HG02642 (cell line): Measurements from ENCODE around the gene DPYSL4.
A peak's percentile ranks its signal among the peaks of the same experiment; 100 is the strongest.

ENCODE experiments used
- ATAC-seq: cut with Tn5 transposase; IDR thresholded peaks from one replicate; pipeline ENCODE4 v1.9.1; 2021; ENCODE audit warnings: mild to moderate bottlenecking; ENCODE audit not compliant: unreplicated experiment, poor library complexity

The DPYSL4 gene

DNA sequence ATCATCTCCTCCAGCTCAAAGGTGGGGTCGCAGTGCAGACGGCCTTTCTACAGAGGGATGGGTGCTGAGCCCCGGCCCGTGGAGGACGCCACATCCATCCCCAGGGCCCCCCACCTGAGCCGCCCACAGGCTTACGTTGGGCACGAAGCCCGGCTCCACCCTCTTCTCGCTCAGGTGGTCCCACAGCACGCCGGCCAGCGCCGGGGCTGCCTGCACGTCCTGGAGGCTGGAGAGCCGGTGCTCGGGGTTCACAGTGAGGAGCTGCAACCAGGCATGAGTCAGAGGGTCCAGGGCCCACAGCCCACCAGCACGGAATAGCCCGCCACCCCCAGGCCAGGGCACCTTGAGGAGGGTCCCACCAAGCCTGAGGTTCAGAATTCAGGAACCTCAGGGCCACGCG lies 36.0 kb downstream of the DPYSL4 start:
- ATAC-seq, result no peak

- peak; percentile 78 for ATAC-seq
Observed at GRCh38 chr10:132223156-132223590, 36.4 kb downstream of the DPYSL4 start.

GRCh38 chr10:132223611-132224342 lies 37.0 kb downstream of the DPYSL4 start:
- ATAC-seq, result no peak

- no peak for ATAC-seq
Observed at GRCh38 chr10:132224343-132225072, 37.8 kb downstream of the DPYSL4 start.

DNA sequence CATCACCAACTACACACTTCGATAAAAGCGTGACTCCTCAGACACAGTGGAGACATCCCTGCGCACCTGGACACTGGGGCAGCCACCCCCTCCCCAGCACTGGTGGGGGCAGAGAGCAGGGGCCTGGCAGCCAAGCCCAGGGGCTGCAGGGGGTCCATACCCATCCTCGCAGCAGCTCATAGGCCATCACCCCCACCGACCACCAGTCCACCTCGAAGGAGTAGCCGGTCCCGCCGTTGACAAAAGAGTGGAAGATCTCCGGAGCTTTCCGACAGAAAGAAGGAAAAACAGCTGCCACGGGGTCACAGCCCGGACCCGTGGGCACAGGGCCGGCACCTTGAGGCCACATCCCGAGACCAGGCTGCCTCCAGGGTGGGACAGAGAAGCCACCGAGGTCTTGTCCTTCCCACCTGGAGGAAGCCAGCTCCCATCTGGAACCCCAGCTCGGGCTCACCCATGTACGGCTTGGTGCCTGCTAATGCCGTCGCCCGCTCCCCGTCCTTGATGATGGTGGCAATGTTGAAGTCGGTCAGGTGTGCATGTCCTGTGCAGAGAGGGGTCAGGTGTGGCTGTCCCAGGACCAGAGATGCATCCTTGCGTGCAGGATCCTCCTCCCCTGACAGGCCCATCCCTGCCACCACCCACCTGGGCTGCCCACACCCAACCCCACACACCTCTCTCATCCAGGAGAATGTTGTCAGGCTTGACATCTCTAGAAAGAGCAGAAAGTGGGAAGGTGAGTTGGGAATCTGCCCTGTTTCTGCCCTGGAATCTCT lies 38.5 kb downstream of the DPYSL4 start:
- no peak for ATAC-seq

DNA sequence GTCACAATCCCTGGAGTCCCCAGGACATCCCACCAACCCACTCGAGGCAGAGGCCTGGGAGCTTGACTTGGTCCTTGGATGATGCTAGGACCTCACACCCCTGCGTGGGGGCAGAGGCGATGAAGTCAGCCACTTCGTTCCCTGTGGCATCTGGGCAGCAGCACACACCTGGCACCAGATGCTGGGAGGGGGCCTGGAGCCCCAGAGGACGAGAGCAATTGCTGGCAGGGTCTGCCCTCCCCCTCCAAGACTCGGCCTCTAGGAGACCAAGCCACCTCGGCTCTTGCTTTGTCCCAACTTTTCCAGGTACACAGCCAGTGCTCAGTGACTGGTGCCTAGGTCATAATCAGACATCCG lies 39.1 kb downstream of the DPYSL4 start:
- no peak for ATAC-seq

- ATAC-seq, result no peak
Observed at GRCh38 chr10:132226586-132227405, 40.0 kb downstream of the DPYSL4 start.

GRCh38 chr10:132227851-132228390 lies 41.2 kb downstream of the DPYSL4 start:
- ATAC-seq, result no peak

DNA sequence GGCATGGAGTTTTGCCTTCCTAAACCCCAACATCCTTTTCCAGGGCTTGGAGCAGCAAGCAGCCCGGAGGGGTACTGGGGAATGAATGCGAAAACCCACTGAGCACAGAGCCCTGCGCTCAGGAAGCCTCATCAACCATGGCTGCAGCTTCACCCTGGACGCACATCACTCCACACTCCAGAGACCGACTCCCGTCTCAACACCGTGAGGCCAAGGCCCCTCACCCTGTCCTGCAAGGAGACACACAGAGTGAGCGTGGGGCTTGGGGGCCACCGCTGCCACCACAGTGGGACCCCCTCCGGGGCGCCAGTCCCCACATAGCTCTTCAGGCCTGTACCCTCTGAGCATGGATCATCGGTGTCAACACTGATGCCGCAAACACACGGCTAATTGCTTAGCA lies 41.9 kb downstream of the DPYSL4 start:
- no peak for ATAC-seq

DNA sequence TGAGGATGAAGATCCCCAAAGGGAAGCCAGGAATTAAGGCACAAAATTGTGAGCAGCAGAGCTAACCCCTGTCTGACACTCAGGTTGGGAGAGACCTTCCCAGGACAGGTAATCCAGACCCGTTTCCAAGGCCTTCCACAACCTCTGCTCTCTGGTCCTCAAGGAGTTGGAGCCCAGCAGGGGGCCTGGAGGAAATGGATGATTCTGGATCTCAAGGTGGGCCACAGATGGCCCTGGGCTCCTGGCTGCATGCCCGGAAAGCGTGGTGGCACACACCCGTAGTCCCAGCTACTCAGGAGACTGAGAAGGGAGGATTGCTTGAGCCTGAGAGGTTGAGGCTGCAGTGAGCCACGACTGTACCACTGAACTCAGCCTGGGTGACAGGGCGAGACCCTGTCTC lies 42.3 kb downstream of the DPYSL4 start:
- no peak for ATAC-seq

DNA sequence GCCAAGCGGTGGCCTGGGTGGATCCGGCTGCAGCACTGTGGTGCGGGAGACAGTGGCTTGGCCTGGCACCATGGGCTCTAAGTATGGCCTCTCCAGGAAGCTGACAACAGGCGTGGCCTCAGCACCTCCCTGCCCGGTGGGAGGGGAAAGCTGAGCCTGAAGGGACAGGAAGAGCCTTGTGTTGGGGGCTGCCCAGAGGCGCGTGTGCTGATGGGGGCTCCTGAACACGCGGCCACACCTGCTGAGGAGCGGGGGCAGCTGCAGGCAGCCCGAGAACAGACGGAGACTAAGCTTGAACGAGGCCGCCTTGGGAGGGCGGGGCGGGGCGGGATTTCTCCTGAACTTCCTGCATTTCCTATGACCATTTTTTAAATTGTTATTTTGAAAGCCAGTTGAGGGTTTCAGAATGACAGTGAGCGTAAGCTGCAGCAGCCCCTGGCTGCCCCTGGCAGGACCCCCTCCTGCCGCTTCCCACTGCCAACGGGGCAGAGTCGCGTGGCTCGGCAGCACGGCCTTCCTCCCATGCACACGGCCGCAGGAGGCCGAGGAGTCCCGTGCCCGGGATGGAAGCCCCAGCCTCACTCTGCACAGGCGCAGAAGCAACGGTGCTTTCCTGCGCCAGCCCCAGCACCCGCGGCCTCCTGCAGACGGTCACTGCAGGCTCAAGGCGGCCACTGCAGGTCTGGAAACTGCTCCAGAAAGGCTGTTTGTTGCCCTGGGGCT lies 43.2 kb downstream of the DPYSL4 start:
- ATAC-seq, result peak; percentile 64

- no peak for ATAC-seq
Observed at GRCh38 chr10:132230557-132231210, 43.9 kb downstream of the DPYSL4 start.

GRCh38 chr10:132231656-132232022 lies 44.9 kb downstream of the DPYSL4 start:
- ATAC-seq, result no peak

- ATAC-seq, result no peak
Observed at GRCh38 chr10:132232023-132232951, 45.5 kb downstream of the DPYSL4 start.

- no peak for ATAC-seq
Observed at GRCh38 chr10:132232981-132233380, 46.2 kb downstream of the DPYSL4 start.

- no peak for ATAC-seq
Observed at GRCh38 chr10:132233501-132234085, 46.8 kb downstream of the DPYSL4 start.

DNA sequence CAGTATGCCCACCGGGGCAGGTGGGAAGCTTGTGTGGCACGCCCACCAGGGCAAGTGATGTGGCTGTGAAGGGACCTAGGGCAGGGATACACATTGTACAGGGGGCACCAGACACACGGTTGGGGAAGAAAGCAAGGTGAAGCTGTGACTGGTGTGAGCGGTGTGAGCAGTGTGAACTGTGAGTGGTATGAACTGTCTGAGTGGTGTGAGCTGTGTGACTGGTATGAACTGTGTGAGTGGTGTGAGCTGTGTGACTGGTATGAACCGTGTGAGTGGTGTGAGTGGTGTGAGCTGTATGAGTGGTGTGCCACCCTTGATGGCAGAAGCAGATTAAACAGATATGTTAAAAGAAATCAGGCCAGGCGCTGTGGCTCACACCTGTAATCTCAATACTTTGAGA lies 48.1 kb downstream of the DPYSL4 start:
- no peak for ATAC-seq

DNA sequence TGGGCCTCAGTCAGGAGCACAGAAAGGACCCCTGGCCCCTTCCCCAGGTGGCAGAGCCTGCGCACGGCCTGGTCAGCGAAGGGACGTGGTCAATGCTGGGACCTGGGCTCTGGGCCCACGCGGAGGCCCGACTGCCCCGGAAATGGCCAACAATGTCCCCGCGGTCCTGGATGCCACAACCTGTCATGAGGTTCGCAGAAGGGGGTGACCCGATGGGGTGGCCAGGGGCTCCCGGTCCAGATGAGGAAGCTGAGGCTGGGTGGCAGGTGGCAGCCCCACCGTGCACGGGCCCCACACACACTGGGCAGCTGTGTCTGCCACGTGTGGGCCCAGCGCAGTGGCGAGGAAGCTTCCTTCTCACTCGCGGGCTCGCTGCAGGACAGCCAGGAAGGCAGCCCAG lies 49.4 kb downstream of the DPYSL4 start:
- no peak for ATAC-seq
